H54 (cell line): ENCODE measurements around the gene CTDP1.

Experiments used
- DNase-seq: peaks from one replicate; pipeline ENCODE4 v3.0.0; 2011; ENCODE audit warnings: low spot score, mixed read lengths; ENCODE audit not compliant: insufficient read length
- FAIRE-seq: peaks from 3 replicates; lab custom pipeline; 2011; peaks lifted over from hg19 to GRCh38; lab: Jason Lieb, UNC
- POLR2A ChIP-seq: IDR thresholded peaks from 2 replicates; pipeline ENCODE4 v1.6.1; 2011; ENCODE audit warnings: low read depth, mild to moderate bottlenecking, low read length

The CTDP1 gene

GRCh38 chr18:79679552-79680099 lies at the start of gene CTDP1:
TSS of gene CTDP1 (plus strand) at chr18:79679803. CDS start at chr18:79679948, 145 bp downstream.
- no peak for TF ChIP-seq POLR2A
- DNase-seq = peak; percentile 57
- FAIRE-seq = no peak

GRCh38 chr18:79630281-79631095 lies 49.1 kb upstream of the CTDP1 start:
- FAIRE-seq (no peak), DNase-seq (no peak)
- TF ChIP-seq POLR2A = no peak

- no peak for DNase-seq
- FAIRE-seq = no peak
- no peak for TF ChIP-seq POLR2A
Observed at GRCh38 chr18:79631096-79631507, 48.5 kb upstream of the CTDP1 start.

GRCh38 chr18:79631761-79632446 lies 47.7 kb upstream of the CTDP1 start:
- no peak for TF ChIP-seq POLR2A
- DNase-seq = no peak
- no peak for FAIRE-seq

- TF ChIP-seq POLR2A = no peak
- no peak for DNase-seq
- no peak for FAIRE-seq
Observed at GRCh38 chr18:79632765-79633164, 46.8 kb upstream of the CTDP1 start.

- DNase-seq (no peak), FAIRE-seq (no peak)
- no peak for TF ChIP-seq POLR2A
Observed at GRCh38 chr18:79634186-79634585, 45.4 kb upstream of the CTDP1 start.

GRCh38 chr18:79634593-79635426 lies 44.8 kb upstream of the CTDP1 start:
- no peak for TF ChIP-seq POLR2A
- no peak for DNase-seq
- no peak for FAIRE-seq

GRCh38 chr18:79635427-79635726 lies 44.2 kb upstream of the CTDP1 start:
- DNase-seq (no peak), FAIRE-seq (no peak)
- no peak for TF ChIP-seq POLR2A

GRCh38 chr18:79637181-79637920 lies 42.3 kb upstream of the CTDP1 start:
- FAIRE-seq = no peak
- no peak for DNase-seq
- TF ChIP-seq POLR2A = no peak

GRCh38 chr18:79637921-79638909 lies 41.4 kb upstream of the CTDP1 start:
- DNase-seq (no peak), FAIRE-seq (no peak)
- no peak for TF ChIP-seq POLR2A

GRCh38 chr18:79639072-79639829 lies 40.4 kb upstream of the CTDP1 start:
- DNase-seq (no peak), FAIRE-seq (no peak)
- TF ChIP-seq POLR2A = no peak
